B cell (primary cell): ENCODE results near the gene MYO16. TPM values are rescaled to one million over a fixed set of nuclear protein-coding genes. Genes with fewer than 3 reads are reported as not detected.

Experiments
- ATAC-seq: fragments of 200-7000 bp; cut with Tn5 transposase; one replicate; pipeline ENCODE4 v1.10.0; 2021; ENCODE audit warnings: low read depth, mild to moderate bottlenecking, moderate number of reproducible peaks, moderate library complexity
- CTCF ChIA-PET: fragments of 350-600 bp; sonication (Branson Sonifier 250); formaldehyde crosslinking; loops from one replicate; lab custom pipeline; 2021; ENCODE audit warnings: antibody characterized with exemption, inconsistent platforms; lab: Charles Lee
- POLR2A ChIA-PET: fragments of 350-600 bp; sonication (Branson Sonifier 250); formaldehyde crosslinking; loops from one replicate; lab custom pipeline; 2021; ENCODE audit warnings: antibody characterized with exemption; lab: Charles Lee
- DNase-seq: peaks from one replicate; pipeline ENCODE4 v3.0.0; 2013
- H2AFZ ChIP-seq: 2 replicates; pipeline ENCODE4 v1.6.1; 2012; ENCODE audit warnings: mild to moderate bottlenecking, low read depth, low read length; ENCODE audit not compliant: insufficient read depth, poor library complexity, severe bottlenecking
- H3K27ac ChIP-seq, 2 donors: 1 replicate in 1 of 2; 2 replicates in 1 of 2; pipeline ENCODE4 v1.5.1; 2012 to 2013; ENCODE audit warnings: low read length in 2 of 2, mild to moderate bottlenecking in 2 of 2, moderate library complexity in 1 of 2
- H3K27me3 ChIP-seq, 4 experiments: fragments of 200-600 bp in 1 of 4; sonication (generic) in 1 of 4; replicated peaks in 1 of 4; 1 replicate in 2 of 4; 2 replicates in 2 of 4; pipeline versions ENCODE4 v1.6.1 to v1.7.0; 2013 to 2016; ENCODE audit warnings: low read length in 3 of 4, mild to moderate bottlenecking in 2 of 4, mixed read lengths in 1 of 4, moderate library complexity in 1 of 4; ENCODE audit not compliant: insufficient read depth in 4 of 4, control insufficient read depth in 3 of 4; ENCODE audit errors: control extremely low read depth in 1 of 4
- H3K36me3 ChIP-seq, 2 experiments: replicated peaks in 1 of 2; 1 replicate in 1 of 2; 2 replicates in 1 of 2; pipeline versions ENCODE4 v1.6.1 to v1.7.1; 2013; ENCODE audit warnings: low read length in 1 of 2; ENCODE audit not compliant: insufficient read depth in 2 of 2, control insufficient read depth in 1 of 2; ENCODE audit errors: control extremely low read depth in 1 of 2, extremely low read depth in 1 of 2
- H3K4me1 ChIP-seq, 2 donors: fragments of 200-600 bp in 1 of 2; sonication (generic) in 1 of 2; 1 replicate in 1 of 2; 2 replicates in 1 of 2; pipeline versions ENCODE4 v1.5.1 to v1.6.1; 2013 to 2017; ENCODE audit warnings: low read length in 2 of 2; ENCODE audit not compliant: control insufficient read depth in 2 of 2, insufficient read depth in 2 of 2
- H3K4me2 ChIP-seq: replicated peaks from 2 replicates; pipeline ENCODE3; 2012; ENCODE audit warnings: mild to moderate bottlenecking, low read depth, low read length; ENCODE audit not compliant: poor library complexity, severe bottlenecking
- H3K4me3 ChIP-seq, 5 experiments: fragments of 200-600 bp in 1 of 5; sonication (generic) in 1 of 5; 1 replicate in 3 of 5; 2 replicates in 2 of 5; pipeline versions ENCODE4 v1.5.1 to v1.7.0; 2011 to 2016; ENCODE audit warnings: low read length in 4 of 5, mild to moderate bottlenecking in 4 of 5, low read depth in 2 of 5, control low read depth in 1 of 5, moderate library complexity in 1 of 5; ENCODE audit not compliant: insufficient read depth in 1 of 5; ENCODE audit errors: control extremely low read depth in 1 of 5, extremely low read depth in 1 of 5
- H3K79me2 ChIP-seq: fragments of 200-600 bp; sonication (generic); one replicate; pipeline ENCODE4 v1.6.0; 2016; ENCODE audit warnings: low read length; ENCODE audit not compliant: control insufficient read depth, insufficient read depth
- H3K9ac ChIP-seq: fragments of 200-600 bp; sonication (generic); 2 replicates; pipeline ENCODE4 v1.6.1; 2017; ENCODE audit warnings: mild to moderate bottlenecking, low read length, moderate library complexity
- H3K9me3 ChIP-seq, 3 donors: one replicate each; pipeline versions ENCODE4 v1.6.1 to v1.7.1; 2013; ENCODE audit warnings: low read length in 2 of 3; ENCODE audit not compliant: control insufficient read depth in 2 of 3, insufficient read depth in 1 of 3; ENCODE audit errors: control extremely low read depth in 1 of 3
- H4K20me1 ChIP-seq: 2 replicates; pipeline ENCODE4 v1.6.0; 2012; ENCODE audit warnings: mild to moderate bottlenecking, low read length; ENCODE audit not compliant: insufficient read depth, control insufficient read depth, poor library complexity, severe bottlenecking
- H3K27ac Mint-ChIP-seq: one replicate; pipeline ENCODE4 v1.8.0; 2021; ENCODE audit warnings: mixed read lengths
- H3K27me3 Mint-ChIP-seq: one replicate; pipeline ENCODE4 v1.8.0; 2021; ENCODE audit warnings: mixed read lengths
- H3K4me1 Mint-ChIP-seq: one replicate; pipeline ENCODE4 v1.8.0; 2021; ENCODE audit warnings: mixed read lengths
- H3K4me3 Mint-ChIP-seq: one replicate; pipeline ENCODE4 v1.8.0; 2021; ENCODE audit warnings: mixed read lengths
- H3K9me3 Mint-ChIP-seq: one replicate; pipeline ENCODE4 v1.8.0; 2022; ENCODE audit warnings: mixed read lengths; ENCODE audit not compliant: insufficient read depth
- CTCF ChIP-seq: fragments of 200-600 bp; IDR thresholded peaks from one replicate; pipeline ENCODE4 v1.8.0; 2022; ENCODE audit warnings: antibody characterized with exemption, mild to moderate bottlenecking
- EZH2 ChIP-seq: IDR thresholded peaks from 2 replicates; pipeline ENCODE4 v1.6.1; 2012; ENCODE audit warnings: borderline replicate concordance, low read depth, mild to moderate bottlenecking, moderate library complexity, low read length; ENCODE audit not compliant: insufficient read depth, poor library complexity, severe bottlenecking
- WGBS: methylation state at CpG from one replicate; pipeline ENCODE4 v1.1.5; 2013; ENCODE audit warnings: missing lambda C conversion rate; ENCODE audit not compliant: insufficient coverage; 5-methylcytosine and 5-hydroxymethylcytosine counted together
- intact Hi-C: fragments of 100-400 bp; cut with micrococcal nuclease; formaldehyde crosslinking; loops from one replicate; pipeline ENCODE4 v1.10.0; 2022
- polyA plus RNA-seq: library from polyadenylated mRNA; depleted of rRNA; stranded (reverse); fragments of >200 nt; gene quantifications from 2 replicates; pipeline ENCODE4 v1.2.3, GENCODE V29; 2012
- total RNA-seq, 2 donors: library from RNA; stranded (reverse); fragments of 120-200 nt in 1 of 2; gene quantifications; 1 replicate in 1 of 2; 2 replicates in 1 of 2; pipeline versions ENCODE4 v1.2.3 to v1.2.4, GENCODE V29; 2013 to 2022

The MYO16 gene
- total and polyA plus RNA-seq, 2 donors (not counting 1 experiment from before 2014, with no cell fraction given), result not detected

GRCh38 chr13:109156181-109156935, 526.9 kb downstream of the MYO16 start:
- ATAC-seq, result no peak

More at GRCh38 chr13:109156181-109156935, 526.9 kb downstream of the MYO16 start:
- Histone ChIP-seq H3K9ac (no peak overlapping the region), H3K36me3 (no peaks in the 10 kb centered on the region), H3K9me3 (no peaks in the 10 kb centered on the region), H2AFZ (no peak overlapping the region), H3K27me3 (peaks cover 0 to 8% (median 3%) of the 10 kb centered on the region in 4 experiments), H3K4me2 (no peak overlapping the region), H3K27ac (no peak overlapping the region), H4K20me1 (no peaks in the 10 kb centered on the region), H3K79me2 (no peaks in the 10 kb centered on the region), H3K4me1 (peaks cover 3 to 14% of the 10 kb centered on the region in 2 donors), H3K4me3 (no peak overlapping the region)
- intact Hi-C loops, result no loop called here
- H3K27me3 Mint-ChIP-seq, result peaks cover 35% of the 10 kb centered on the region
- no peak overlapping the region for H3K27ac Mint-ChIP-seq
- peaks cover 19% of the 10 kb centered on the region for H3K4me1 Mint-ChIP-seq
- H3K4me3 Mint-ChIP-seq, result no peak overlapping the region
- TF ChIP-seq CTCF, result no peak
- TF ChIP-seq EZH2, result no peak
- CTCF ChIA-PET, result interaction anchor here (1.6 kb wide), 1 partner anchor 10 kb away, joined by 6 read pairs; no protein-coding TSS in a partner anchor
- 82% methylated on average over 12 of the region's 16 CpGs for WGBS
- no peak for DNase-seq
- POLR2A ChIA-PET, result no interaction called here
- no peaks in the 10 kb centered on the region for H3K9me3 Mint-ChIP-seq
